ENCODE results near the gene HES4. TPM values are rescaled to one million over a fixed set of nuclear protein-coding genes. Genes with fewer than 3 reads are reported as not detected.

HES4 gene
- total RNA-seq, 3 donors from 2014 or later = 8.3 to 36.4 (median 34.2) TPM

- H3K36me3 ChIP-seq = no peaks in the 10 kb centered on the region
- no peak for TF ChIP-seq CTCF (IDR thresholded peaks at IDR 0.05)
- TF ChIP-seq POLR2AphosphoS5 (IDR thresholded peaks at IDR 0.05) = no peak
- TF ChIP-seq POLR2A (IDR thresholded peaks at IDR 0.05) = no peak
- peaks cover 0 to 16% of the 10 kb centered on the region in 2 donors for H3K4me1 ChIP-seq
- intact Hi-C loops (cut with DNase I; ENCODE audit: low total_unique reads) = no loop called here
- H3K9me3 ChIP-seq = no peaks in the 10 kb centered on the region
- peak overlapping the region in 1 of 3 donors; percentile 93 for H3K4me3 ChIP-seq
- peaks cover 2 to 29% of the 10 kb centered on the region in 2 donors for H3K27me3 ChIP-seq
- DNase-seq (ENCODE audit: low spot score in 2 of 2) = no peak
- H3K27ac ChIP-seq = no peak overlapping the region
Measured at GRCh38 chr1:967466-968343, 32.2 kb downstream of the HES4 start.

- Histone ChIP-seq H3K4me1 (peaks cover 0 to 16% of the 10 kb centered on the region in 2 donors), H3K27ac (peak overlapping the region; percentile 93 to 95), H3K36me3 (no peaks in the 10 kb centered on the region), H3K27me3 (peaks cover 2 to 22% of the 10 kb centered on the region in 2 donors), H3K9me3 (no peaks in the 10 kb centered on the region), H3K4me3 (peak overlapping the region; percentile 54 to 93 (median 69))
- DNase-seq (ENCODE audit: low spot score in 2 of 2) = peak; percentile 53 to 81
- peak; percentile 8 to 52 (median 43) for TF ChIP-seq POLR2AphosphoS5 (IDR thresholded peaks at IDR 0.05)
- TF ChIP-seq CTCF (IDR thresholded peaks at IDR 0.05) = no peak
- intact Hi-C loops (cut with DNase I; ENCODE audit: low total_unique reads) = no loop called here
Measured at GRCh38 chr1:966704-967300, 33.1 kb downstream of the HES4 start.

GRCh38 chr1:966135-966703 lies 33.7 kb downstream of the HES4 start, which contains the start of gene PLEKHN1:
TSS of gene PLEKHN1 (plus strand) at chr1:966482. CDS start at chr1:966532, 50 bp downstream.
- Histone ChIP-seq H3K36me3 (no peaks in the 10 kb centered on the region), H3K4me1 (peaks cover 3 to 16% of the 10 kb centered on the region in 2 donors), H3K27ac (peak within 1 kb of the TSS; percentile 93 to 95), H3K27me3 (peaks cover 2 to 16% of the 10 kb centered on the region in 2 donors), H3K9me3 (no peaks in the 10 kb centered on the region), H3K4me3 (peak within 1 kb of the TSS; percentile 54 to 93 (median 69))
- intact Hi-C loops (cut with DNase I; ENCODE audit: low total_unique reads) = no loop called here
- TF ChIP-seq POLR2AphosphoS5 (IDR thresholded peaks at IDR 0.05) (peak in 1 of 3 donors; percentile 14), CTCF (IDR thresholded peaks at IDR 0.05) (no peak), POLR2A (IDR thresholded peaks at IDR 0.05) (no peak)
- DNase-seq (ENCODE audit: low spot score in 2 of 2) = no peak

- peaks cover 4 to 16% of the 10 kb centered on the region in 2 donors for H3K4me1 ChIP-seq
- no peak for DNase-seq (ENCODE audit: low spot score in 2 of 2)
- intact Hi-C loops (cut with DNase I; ENCODE audit: low total_unique reads) = no loop called here
- peak overlapping the region; percentile 93 to 95 for H3K27ac ChIP-seq
- no peaks in the 10 kb centered on the region for H3K36me3 ChIP-seq
- H3K27me3 ChIP-seq = peaks cover 0 to 10% of the 10 kb centered on the region in 2 donors
- H3K4me3 ChIP-seq = peak overlapping the region in 2 of 3 donors; percentile 69 to 93
- TF ChIP-seq POLR2AphosphoS5 (IDR thresholded peaks at IDR 0.05) (no peak), POLR2A (IDR thresholded peaks at IDR 0.05) (no peak), CTCF (IDR thresholded peaks at IDR 0.05) (no peak)
- H3K9me3 ChIP-seq = no peaks in the 10 kb centered on the region
Measured at GRCh38 chr1:965526-966134, 34.3 kb downstream of the HES4 start.

Measured in breast epithelium (tissue), 4 donors.